GM12878 (cell line): ENCODE data around the gene MLST8.

Experiments used
- TF ChIP-seq, protein P1 (sequence below): fragments of 450-650 bp; formaldehyde crosslinking; IDR thresholded peaks from 2 replicates; pipeline ENCODE4 v1.4.0; 2022; ENCODE audit warnings: mild to moderate bottlenecking, moderate library complexity
- TF ChIP-seq, protein P2 (sequence below), 3 experiments: IDR thresholded peaks in 2 of 3; conservative IDR thresholded peaks in 1 of 3; 2 replicates each; pipeline ENCODE4 v1.5.1; 2011; ENCODE audit warnings: low read depth in 3 of 3, low read length in 3 of 3, mild to moderate bottlenecking in 3 of 3, control low read depth in 2 of 3, moderate library complexity in 2 of 3, inconsistent platforms in 1 of 3, mixed read lengths in 1 of 3; ENCODE audit not compliant: control insufficient read depth in 2 of 3, insufficient read depth in 1 of 3; ENCODE audit errors: extremely low read depth in 1 of 3
- TF ChIP-seq, protein P3 (sequence below): fragments of 450-650 bp; IDR thresholded peaks from 2 replicates; pipeline ENCODE4 v1.6.1; 2014; ENCODE audit warnings: mild to moderate bottlenecking
- TF ChIP-seq, protein P4 (sequence below): fragments of 450-650 bp; IDR thresholded peaks from 2 replicates; pipeline ENCODE4 v1.6.1; 2016; ENCODE audit warnings: mild to moderate bottlenecking

DNA sequence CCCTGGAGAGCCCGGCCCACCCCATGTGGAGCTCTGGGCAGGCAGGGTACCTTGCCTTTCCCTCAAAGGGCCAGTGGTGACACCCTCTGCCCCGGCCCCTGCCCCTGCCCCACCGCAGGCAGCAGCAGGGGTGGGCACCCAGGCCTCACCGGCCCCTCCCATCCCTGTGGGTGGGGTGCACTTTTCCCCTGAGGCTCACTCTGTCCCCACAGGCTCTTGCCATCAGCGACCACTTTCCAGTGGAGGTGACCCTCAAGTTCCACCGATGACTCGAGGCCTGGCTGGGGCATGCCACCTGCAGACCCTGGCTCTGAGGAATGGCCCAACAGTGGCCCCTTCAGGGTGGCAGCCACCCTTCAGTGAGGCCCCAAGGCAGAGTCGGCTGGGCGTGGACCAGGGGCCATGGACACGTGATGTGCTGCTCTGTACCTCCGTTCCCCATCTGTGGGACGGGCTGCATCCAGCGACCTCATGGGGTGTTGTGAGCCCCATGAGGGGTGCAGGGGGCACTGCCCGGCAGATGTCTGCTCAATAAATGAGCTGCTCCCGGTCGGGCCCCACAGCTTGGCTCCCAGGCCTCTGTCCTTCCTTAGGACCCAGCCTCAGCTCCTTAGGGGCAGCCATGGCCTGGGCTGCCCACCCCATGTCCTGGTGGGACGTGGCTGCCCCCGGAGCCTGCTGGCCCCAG lies 33.0 kb downstream of the MLST8 start:
- TF ChIP-seq, protein P1, sequence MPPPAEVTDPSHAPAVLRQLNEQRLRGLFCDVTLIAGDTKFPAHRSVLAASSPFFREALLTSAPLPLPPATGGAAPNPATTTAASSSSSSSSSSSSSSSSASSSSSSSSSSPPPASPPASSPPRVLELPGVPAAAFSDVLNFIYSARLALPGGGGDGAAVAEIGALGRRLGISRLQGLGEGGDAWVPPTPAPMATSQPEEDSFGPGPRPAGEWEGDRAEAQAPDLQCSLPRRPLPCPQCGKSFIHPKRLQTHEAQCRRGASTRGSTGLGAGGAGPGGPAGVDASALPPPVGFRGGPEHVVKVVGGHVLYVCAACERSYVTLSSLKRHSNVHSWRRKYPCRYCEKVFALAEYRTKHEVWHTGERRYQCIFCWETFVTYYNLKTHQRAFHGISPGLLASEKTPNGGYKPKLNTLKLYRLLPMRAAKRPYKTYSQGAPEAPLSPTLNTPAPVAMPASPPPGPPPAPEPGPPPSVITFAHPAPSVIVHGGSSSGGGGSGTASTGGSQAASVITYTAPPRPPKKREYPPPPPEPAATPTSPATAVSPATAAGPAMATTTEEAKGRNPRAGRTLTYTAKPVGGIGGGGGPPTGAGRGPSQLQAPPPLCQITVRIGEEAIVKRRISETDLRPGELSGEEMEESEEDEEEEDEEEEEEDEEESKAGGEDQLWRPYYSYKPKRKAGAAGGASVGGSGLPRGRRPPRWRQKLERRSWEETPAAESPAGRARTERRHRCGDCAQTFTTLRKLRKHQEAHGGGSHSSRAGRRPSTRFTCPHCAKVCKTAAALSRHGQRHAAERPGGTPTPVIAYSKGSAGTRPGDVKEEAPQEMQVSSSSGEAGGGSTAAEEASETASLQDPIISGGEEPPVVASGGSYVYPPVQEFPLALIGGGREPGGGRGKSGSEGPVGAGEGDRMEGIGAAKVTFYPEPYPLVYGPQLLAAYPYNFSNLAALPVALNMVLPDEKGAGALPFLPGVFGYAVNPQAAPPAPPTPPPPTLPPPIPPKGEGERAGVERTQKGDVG (CRISPR knock-in tag) = no peak
- TF ChIP-seq, protein P2, sequence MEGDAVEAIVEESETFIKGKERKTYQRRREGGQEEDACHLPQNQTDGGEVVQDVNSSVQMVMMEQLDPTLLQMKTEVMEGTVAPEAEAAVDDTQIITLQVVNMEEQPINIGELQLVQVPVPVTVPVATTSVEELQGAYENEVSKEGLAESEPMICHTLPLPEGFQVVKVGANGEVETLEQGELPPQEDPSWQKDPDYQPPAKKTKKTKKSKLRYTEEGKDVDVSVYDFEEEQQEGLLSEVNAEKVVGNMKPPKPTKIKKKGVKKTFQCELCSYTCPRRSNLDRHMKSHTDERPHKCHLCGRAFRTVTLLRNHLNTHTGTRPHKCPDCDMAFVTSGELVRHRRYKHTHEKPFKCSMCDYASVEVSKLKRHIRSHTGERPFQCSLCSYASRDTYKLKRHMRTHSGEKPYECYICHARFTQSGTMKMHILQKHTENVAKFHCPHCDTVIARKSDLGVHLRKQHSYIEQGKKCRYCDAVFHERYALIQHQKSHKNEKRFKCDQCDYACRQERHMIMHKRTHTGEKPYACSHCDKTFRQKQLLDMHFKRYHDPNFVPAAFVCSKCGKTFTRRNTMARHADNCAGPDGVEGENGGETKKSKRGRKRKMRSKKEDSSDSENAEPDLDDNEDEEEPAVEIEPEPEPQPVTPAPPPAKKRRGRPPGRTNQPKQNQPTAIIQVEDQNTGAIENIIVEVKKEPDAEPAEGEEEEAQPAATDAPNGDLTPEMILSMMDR (IDR thresholded peaks at IDR 0.05 in 2 of 3, conservative IDR thresholded peaks at IDR 0.05 in 1 of 3; ENCODE audit: control insufficient read depth in 2 of 3, extremely low read depth in 1 of 3, insufficient read depth in 1 of 3, low read depth in 3 of 3, low read length in 3 of 3) = no peak
- TF ChIP-seq, protein P3, sequence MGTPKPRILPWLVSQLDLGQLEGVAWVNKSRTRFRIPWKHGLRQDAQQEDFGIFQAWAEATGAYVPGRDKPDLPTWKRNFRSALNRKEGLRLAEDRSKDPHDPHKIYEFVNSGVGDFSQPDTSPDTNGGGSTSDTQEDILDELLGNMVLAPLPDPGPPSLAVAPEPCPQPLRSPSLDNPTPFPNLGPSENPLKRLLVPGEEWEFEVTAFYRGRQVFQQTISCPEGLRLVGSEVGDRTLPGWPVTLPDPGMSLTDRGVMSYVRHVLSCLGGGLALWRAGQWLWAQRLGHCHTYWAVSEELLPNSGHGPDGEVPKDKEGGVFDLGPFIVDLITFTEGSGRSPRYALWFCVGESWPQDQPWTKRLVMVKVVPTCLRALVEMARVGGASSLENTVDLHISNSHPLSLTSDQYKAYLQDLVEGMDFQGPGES = no peak
- TF ChIP-seq, protein P4, sequence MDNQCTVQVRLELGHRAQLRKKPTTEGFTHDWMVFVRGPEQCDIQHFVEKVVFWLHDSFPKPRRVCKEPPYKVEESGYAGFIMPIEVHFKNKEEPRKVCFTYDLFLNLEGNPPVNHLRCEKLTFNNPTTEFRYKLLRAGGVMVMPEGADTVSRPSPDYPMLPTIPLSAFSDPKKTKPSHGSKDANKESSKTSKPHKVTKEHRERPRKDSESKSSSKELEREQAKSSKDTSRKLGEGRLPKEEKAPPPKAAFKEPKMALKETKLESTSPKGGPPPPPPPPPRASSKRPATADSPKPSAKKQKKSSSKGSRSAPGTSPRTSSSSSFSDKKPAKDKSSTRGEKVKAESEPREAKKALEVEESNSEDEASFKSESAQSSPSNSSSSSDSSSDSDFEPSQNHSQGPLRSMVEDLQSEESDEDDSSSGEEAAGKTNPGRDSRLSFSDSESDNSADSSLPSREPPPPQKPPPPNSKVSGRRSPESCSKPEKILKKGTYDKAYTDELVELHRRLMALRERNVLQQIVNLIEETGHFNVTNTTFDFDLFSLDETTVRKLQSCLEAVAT = no peak
